DND-41 (cell line): Measurements from ENCODE around the gene ZCRB1.

Experiments
- ATAC-seq: fragments of 200-7000 bp; cut with Tn5 transposase; 3 replicates; pipeline ENCODE4 v1.9.1; 2021; ENCODE audit warnings: low read depth; ENCODE audit not compliant: insufficient read depth
- DNase-seq: peaks from one replicate; pipeline ENCODE4 v3.0.0-alpha.2; 2020
- H2AFZ ChIP-seq: 2 replicates; pipeline ENCODE4 v1.6.0; 2012; ENCODE audit warnings: low read depth, low read length
- H3K27ac ChIP-seq: 2 replicates; pipeline ENCODE4 v1.5.1; 2012; ENCODE audit warnings: low read length, inconsistent platforms
- H3K27me3 ChIP-seq: fragments of 200-600 bp; sonication (generic); 2 replicates; pipeline ENCODE4 v1.6.0; 2012; ENCODE audit warnings: low read length, mild to moderate bottlenecking, inconsistent platforms; ENCODE audit not compliant: insufficient read depth, poor library complexity
- H3K36me3 ChIP-seq: 2 replicates; pipeline ENCODE4 v1.5.1; 2012; ENCODE audit warnings: low read length, inconsistent platforms; ENCODE audit not compliant: insufficient read depth
- H3K4me1 ChIP-seq: 2 replicates; pipeline ENCODE4 v1.5.1; 2012; ENCODE audit warnings: mild to moderate bottlenecking, low read length; ENCODE audit not compliant: insufficient read depth
- H3K4me2 ChIP-seq: 2 replicates; pipeline ENCODE4 v1.6.0; 2012; ENCODE audit warnings: mild to moderate bottlenecking, moderate library complexity, low read length, inconsistent platforms; ENCODE audit not compliant: insufficient read depth
- H3K4me3 ChIP-seq, 2 experiments: fragments of 200-600 bp in 1 of 2; shearing (Covaris generic) in 1 of 2; 2 replicates each; pipeline ENCODE4 v1.5.1; 2012 to 2016; ENCODE audit warnings: inconsistent platforms in 2 of 2, low read length in 2 of 2, mild to moderate bottlenecking in 2 of 2, low read depth in 1 of 2, moderate library complexity in 1 of 2
- H3K79me2 ChIP-seq: 2 replicates; pipeline ENCODE4 v1.6.0; 2012; ENCODE audit warnings: low read length, inconsistent platforms; ENCODE audit not compliant: insufficient read depth
- H3K9ac ChIP-seq: 2 replicates; pipeline ENCODE4 v1.6.0; 2012; ENCODE audit warnings: low read depth, mild to moderate bottlenecking, inconsistent platforms, low read length, moderate library complexity
- H3K9me3 ChIP-seq: 2 replicates; pipeline ENCODE4 v1.5.1; 2012; ENCODE audit warnings: low read length, moderate library complexity, mild to moderate bottlenecking, inconsistent platforms; ENCODE audit not compliant: insufficient read depth, severe bottlenecking
- H4K20me1 ChIP-seq: 2 replicates; pipeline ENCODE4 v1.6.0; 2012; ENCODE audit warnings: low read length; ENCODE audit not compliant: insufficient read depth
- EZH2 ChIP-seq: IDR thresholded peaks from 3 replicates; pipeline ENCODE4 v1.6.1; 2012; ENCODE audit warnings: borderline replicate concordance, low read depth, mild to moderate bottlenecking, moderate library complexity, low read length, inconsistent platforms; ENCODE audit not compliant: severe bottlenecking
- TF ChIP-seq, protein P1 (sequence below): IDR thresholded peaks from 2 replicates; pipeline ENCODE4 v1.5.1; 2012; ENCODE audit warnings: borderline replicate concordance, low read length, moderate library complexity, mild to moderate bottlenecking; ENCODE audit not compliant: poor library complexity, severe bottlenecking; ENCODE audit errors: extremely low read depth

The ZCRB1 gene

DNA sequence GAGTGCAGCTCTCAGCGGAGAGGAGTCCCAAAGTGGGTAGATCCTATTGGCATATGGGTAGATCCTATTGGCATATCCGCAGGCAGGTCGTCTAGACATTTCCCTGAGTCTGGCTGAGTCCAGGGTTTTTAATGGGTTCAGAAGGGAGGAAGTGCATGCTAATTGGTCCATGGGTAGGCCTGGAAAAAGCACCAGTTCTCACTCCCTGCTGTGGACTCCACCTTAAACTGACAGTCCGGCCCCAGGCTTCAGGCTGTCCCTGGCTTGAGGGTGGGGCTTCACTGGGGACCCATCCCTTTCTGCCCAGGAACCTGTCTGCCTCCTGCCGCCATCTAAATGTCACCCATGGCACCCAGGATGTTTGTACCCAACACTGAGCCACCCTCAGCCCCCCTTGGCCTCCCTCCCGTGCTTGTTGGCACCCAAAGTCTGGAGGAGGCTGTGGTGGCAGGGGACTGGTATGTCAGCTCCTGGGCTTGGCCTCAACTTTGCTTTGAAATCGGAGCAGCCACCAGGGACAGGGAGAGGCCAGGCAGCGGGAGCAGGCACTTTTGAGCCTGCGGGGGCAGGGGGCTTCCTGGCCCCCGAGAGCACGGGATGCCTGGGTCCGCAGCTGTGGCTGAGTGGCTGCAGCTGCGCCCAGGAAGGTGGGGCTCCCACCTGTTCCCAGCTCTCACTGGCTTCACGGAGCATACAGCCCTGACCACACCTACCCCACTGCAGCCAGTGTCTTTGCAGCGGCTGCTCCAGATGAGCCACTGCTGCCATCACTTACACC is 58.3 kb downstream of the ZCRB1 start:
- no peaks in the 10 kb centered on the region for H3K79me2 ChIP-seq
- no peak for TF ChIP-seq EZH2
- TF ChIP-seq, protein P1, sequence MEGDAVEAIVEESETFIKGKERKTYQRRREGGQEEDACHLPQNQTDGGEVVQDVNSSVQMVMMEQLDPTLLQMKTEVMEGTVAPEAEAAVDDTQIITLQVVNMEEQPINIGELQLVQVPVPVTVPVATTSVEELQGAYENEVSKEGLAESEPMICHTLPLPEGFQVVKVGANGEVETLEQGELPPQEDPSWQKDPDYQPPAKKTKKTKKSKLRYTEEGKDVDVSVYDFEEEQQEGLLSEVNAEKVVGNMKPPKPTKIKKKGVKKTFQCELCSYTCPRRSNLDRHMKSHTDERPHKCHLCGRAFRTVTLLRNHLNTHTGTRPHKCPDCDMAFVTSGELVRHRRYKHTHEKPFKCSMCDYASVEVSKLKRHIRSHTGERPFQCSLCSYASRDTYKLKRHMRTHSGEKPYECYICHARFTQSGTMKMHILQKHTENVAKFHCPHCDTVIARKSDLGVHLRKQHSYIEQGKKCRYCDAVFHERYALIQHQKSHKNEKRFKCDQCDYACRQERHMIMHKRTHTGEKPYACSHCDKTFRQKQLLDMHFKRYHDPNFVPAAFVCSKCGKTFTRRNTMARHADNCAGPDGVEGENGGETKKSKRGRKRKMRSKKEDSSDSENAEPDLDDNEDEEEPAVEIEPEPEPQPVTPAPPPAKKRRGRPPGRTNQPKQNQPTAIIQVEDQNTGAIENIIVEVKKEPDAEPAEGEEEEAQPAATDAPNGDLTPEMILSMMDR, result no peak
- no peak overlapping the region for H3K4me2 ChIP-seq
- DNase-seq (no peak), ATAC-seq (no peak)
- no peak overlapping the region for H2AFZ ChIP-seq
- H3K27ac ChIP-seq, result no peak overlapping the region
- no peaks in the 10 kb centered on the region for H3K4me1 ChIP-seq
- no peak overlapping the region for H3K4me3 ChIP-seq
- no peaks in the 10 kb centered on the region for H3K9me3 ChIP-seq
- H3K9ac ChIP-seq, result no peak overlapping the region
- no peaks in the 10 kb centered on the region for H4K20me1 ChIP-seq
- no peaks in the 10 kb centered on the region for H3K27me3 ChIP-seq
- no peaks in the 10 kb centered on the region for H3K36me3 ChIP-seq

DNA sequence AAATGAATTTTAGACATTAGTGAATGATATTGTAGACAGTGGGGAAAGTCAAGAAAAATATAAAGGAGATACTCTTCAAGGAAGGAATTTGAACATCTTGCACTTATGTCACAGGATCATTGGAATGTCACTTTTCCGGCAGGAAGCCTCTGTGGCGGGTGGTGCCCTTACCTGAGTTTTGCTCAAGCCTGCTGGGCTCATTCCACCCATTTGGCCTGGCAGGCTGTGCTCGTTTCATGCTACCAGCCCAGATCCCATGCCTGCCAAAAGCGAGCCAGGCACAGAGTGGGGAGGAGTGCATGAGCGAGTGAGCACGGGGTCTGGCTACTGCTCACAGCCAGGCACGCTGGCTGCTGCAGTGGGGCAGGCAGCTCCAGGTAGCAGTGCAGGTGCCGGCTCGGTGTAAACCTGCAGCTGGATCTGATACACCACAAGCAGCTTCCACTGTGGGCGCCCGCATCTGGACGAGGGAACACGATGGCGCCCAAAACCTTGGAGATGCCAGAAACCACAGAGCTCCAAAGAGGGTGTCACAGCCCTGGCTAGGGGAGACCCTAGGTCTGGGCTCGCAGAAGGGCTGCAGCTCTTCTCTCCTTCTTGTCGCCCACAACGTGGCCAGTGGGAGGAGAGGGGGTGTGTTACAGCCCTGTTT is 59.2 kb downstream of the ZCRB1 start:
- Histone ChIP-seq H4K20me1 (no peaks in the 10 kb centered on the region), H3K9ac (no peak overlapping the region), H3K4me1 (no peaks in the 10 kb centered on the region), H3K36me3 (no peaks in the 10 kb centered on the region), H3K4me3 (no peak overlapping the region), H3K27ac (no peak overlapping the region), H3K79me2 (no peaks in the 10 kb centered on the region), H3K9me3 (no peaks in the 10 kb centered on the region), H3K27me3 (no peaks in the 10 kb centered on the region), H2AFZ (no peak overlapping the region), H3K4me2 (no peak overlapping the region)
- DNase-seq (no peak), ATAC-seq (no peak)
- no peak for TF ChIP-seq EZH2
- TF ChIP-seq, protein P1, result no peak

DNA sequence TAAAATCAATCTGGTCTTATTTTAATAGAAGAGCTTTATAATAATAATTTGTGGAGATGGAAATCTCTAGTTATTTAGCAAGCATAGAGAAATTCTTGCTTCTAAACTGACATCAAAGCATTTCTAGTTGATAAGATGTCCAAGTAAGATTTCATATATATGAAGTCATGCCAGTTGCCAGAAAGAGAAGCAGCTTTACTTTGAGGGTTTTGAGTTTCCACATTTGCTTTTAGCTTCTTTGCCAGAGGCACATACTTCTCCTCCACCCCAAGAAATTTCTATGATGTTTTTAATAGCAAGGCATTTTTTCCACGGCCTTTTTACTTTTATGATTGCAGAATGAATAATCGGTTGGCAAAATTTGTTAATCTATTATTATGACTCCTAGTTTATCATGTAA is 63.6 kb downstream of the ZCRB1 start:
- no peak overlapping the region for H2AFZ ChIP-seq
- ATAC-seq (no peak), DNase-seq (no peak)
- no peaks in the 10 kb centered on the region for H3K9me3 ChIP-seq
- TF ChIP-seq, protein P1, result no peak
- H3K79me2 ChIP-seq, result no peaks in the 10 kb centered on the region
- no peaks in the 10 kb centered on the region for H4K20me1 ChIP-seq
- no peaks in the 10 kb centered on the region for H3K27me3 ChIP-seq
- H3K9ac ChIP-seq, result no peak overlapping the region
- H3K36me3 ChIP-seq, result no peaks in the 10 kb centered on the region
- H3K4me1 ChIP-seq, result no peaks in the 10 kb centered on the region
- H3K4me3 ChIP-seq, result no peak overlapping the region
- H3K27ac ChIP-seq, result no peak overlapping the region
- H3K4me2 ChIP-seq, result no peak overlapping the region
